Body of pancreas (tissue), 4 donors: ENCODE measurements around the gene PRRC2B. TPM values are rescaled to one million over a fixed set of nuclear protein-coding genes. Genes with fewer than 3 reads are reported as not detected.

Source experiments
- ATAC-seq: fragments of 150-250 bp; one replicate; pipeline ENCODE4 v1.9.1; 2016
- DNase-seq, 4 donors: peaks; one replicate each; pipeline ENCODE4 v3.0.0-alpha.2; 2019
- H3K27ac ChIP-seq, 4 donors: fragments of 200-600 bp; sonication (generic); 1 replicate in 3 of 4; 2 replicates in 1 of 4; pipeline versions ENCODE4 v1.5.1 to v1.6.1; 2016 to 2019; ENCODE audit warnings: mild to moderate bottlenecking in 1 of 4, mixed read lengths in 1 of 4, moderate library complexity in 1 of 4
- H3K27me3 ChIP-seq, 2 donors: fragments of 200-600 bp; sonication (generic); one replicate each; pipeline ENCODE4 v1.6.0; 2016; ENCODE audit warnings: mild to moderate bottlenecking in 1 of 2
- H3K36me3 ChIP-seq, 2 donors: fragments of 200-600 bp; sonication (generic); replicated peaks in 1 of 2; 2 replicates each; pipeline ENCODE4 v1.5.1; 2016; ENCODE audit warnings: low read depth in 2 of 2; ENCODE audit not compliant: insufficient read depth in 1 of 2
- H3K4me1 ChIP-seq: fragments of 200-600 bp; sonication (generic); one replicate; pipeline ENCODE4 v1.6.0; 2016
- H3K4me3 ChIP-seq, 2 donors: fragments of 200-600 bp; sonication (generic); 1 replicate in 1 of 2; 2 replicates in 1 of 2; pipeline ENCODE4 v1.5.1; 2016 to 2019
- H3K9me3 ChIP-seq, 3 donors: fragments of 200-600 bp; sonication (generic); 1 replicate in 2 of 3; 2 replicates in 1 of 3; pipeline ENCODE4 v1.5.1; 2016
- CTCF ChIP-seq, 7 experiments: fragments of 450-650 bp in 4 of 7; fragments of 200-600 bp in 3 of 7; sonication (generic) in 3 of 7; IDR thresholded peaks; one replicate each; pipeline ENCODE4 v1.5.1; 2016 to 2019; ENCODE audit warnings: antibody characterized with exemption in 7 of 7
- POLR2A ChIP-seq, 3 donors: fragments of 450-650 bp; IDR thresholded peaks; one replicate each; pipeline ENCODE4 v1.6.1; 2016; ENCODE audit warnings: antibody characterized with exemption in 3 of 3, mild to moderate bottlenecking in 2 of 3
- WGBS, 2 donors: methylation state at CpG; one replicate each; pipeline ENCODE4 v1.1.5; 2017; 5-methylcytosine and 5-hydroxymethylcytosine counted together
- intact Hi-C: fragments of 100-400 bp; cut with DNase I; formaldehyde crosslinking; loops from one replicate; pipeline ENCODE4 v1.15.1; 2023
- total RNA-seq, 2 donors: library from RNA; depleted of rRNA; stranded (reverse); fragments of >200 nt; gene quantifications; one replicate each; pipeline ENCODE4 v1.1.0, GENCODE V29; 2016

PRRC2B gene
- total RNA-seq, 2 donors from 2014 or later: 78.3 to 177 TPM

GRCh38 chr9:131502781-131503625, 109.1 kb downstream of the PRRC2B start, which contains the start of gene POMT1:
TSS of gene POMT1 (plus strand) at chr9:131502918. CDS start at chr9:131504219, 1,301 bp downstream.
- peak within 1 kb of the TSS; percentile 15 to 76 (median 65) for H3K27ac ChIP-seq
- H3K36me3 ChIP-seq: peaks cover 0 to 5% of the 10 kb centered on the region in 2 donors
- 0% methylated on average over 44 to 65 of the region's 83 CpGs for WGBS, 2 donors
- ATAC-seq (peak; percentile 96), DNase-seq (peak; percentile 88 to 91 (median 90))
- no peaks in the 10 kb centered on the region for H3K9me3 ChIP-seq
- H3K4me1 ChIP-seq: peaks cover 32% of the 10 kb centered on the region
- intact Hi-C loops: no loop called here
- H3K4me3 ChIP-seq: peak within 1 kb of the TSS; percentile 94 to 99
- H3K27me3 ChIP-seq: no peaks in the 10 kb centered on the region
- TF ChIP-seq CTCF (IDR thresholded peaks at IDR 0.05): peak in 1 of 7 experiments; percentile 7
- TF ChIP-seq POLR2A (IDR thresholded peaks at IDR 0.05): peak in 2 of 3 donors; percentile 41 to 48

GRCh38 chr9:131503626-131504465, 110.0 kb downstream of the PRRC2B start:
- Histone ChIP-seq H3K4me3 (peak overlapping the region; percentile 94 to 99), H3K27me3 (no peaks in the 10 kb centered on the region), H3K36me3 (peaks cover 0 to 3% of the 10 kb centered on the region in 2 donors), H3K27ac (peak overlapping the region in 1 of 4 donors; percentile 70), H3K4me1 (peaks cover 32% of the 10 kb centered on the region), H3K9me3 (no peaks in the 10 kb centered on the region)
- TF ChIP-seq POLR2A (IDR thresholded peaks at IDR 0.05) (no peak), CTCF (IDR thresholded peaks at IDR 0.05) (peak in 1 of 7 experiments; percentile 6)
- WGBS, 2 donors: 15 to 17% methylated on average over 13 to 32 of the region's 32 CpGs
- peak in 1 of 4 donors; percentile 8 for DNase-seq
- ATAC-seq: no peak
- intact Hi-C loops: no loop called here

GRCh38 chr9:131505012-131505411, 111.1 kb downstream of the PRRC2B start:
- 89% methylated on average over 8 of the region's 8 CpGs for WGBS, 2 donors
- intact Hi-C loops: no loop called here
- DNase-seq (no peak), ATAC-seq (no peak)
- Histone ChIP-seq H3K9me3 (no peaks in the 10 kb centered on the region), H3K27me3 (no peaks in the 10 kb centered on the region), H3K4me3 (no peak overlapping the region), H3K27ac (no peak overlapping the region), H3K4me1 (peaks cover 32% of the 10 kb centered on the region), H3K36me3 (peaks cover 0 to 6% of the 10 kb centered on the region in 2 donors)
- TF ChIP-seq CTCF (IDR thresholded peaks at IDR 0.05): no peak
- no peak for TF ChIP-seq POLR2A (IDR thresholded peaks at IDR 0.05)

- Histone ChIP-seq H3K36me3 (peaks cover 0 to 25% of the 10 kb centered on the region in 2 donors), H3K27ac (no peak overlapping the region), H3K4me1 (no peaks in the 10 kb centered on the region), H3K4me3 (no peak overlapping the region), H3K27me3 (no peaks in the 10 kb centered on the region), H3K9me3 (no peaks in the 10 kb centered on the region)
- DNase-seq (no peak), ATAC-seq (no peak)
- WGBS, 2 donors: 57 to 76% methylated on average over 7 of the region's 7 CpGs
- intact Hi-C loops: no loop called here
- no peak for TF ChIP-seq CTCF (IDR thresholded peaks at IDR 0.05)
- no peak for TF ChIP-seq POLR2A (IDR thresholded peaks at IDR 0.05)
These were observed 117.5 kb downstream of the PRRC2B start for GRCh38 chr9:131511416-131511815.
